SH-SY5Y (cell line): ENCODE data around the gene UNC5C.

Source experiments
- GATA2 ChIP-seq: IDR thresholded peaks from 2 replicates; pipeline ENCODE4 v1.6.1; 2011; ENCODE audit warnings: mild to moderate bottlenecking, low read depth, low read length
- GATA3 ChIP-seq: IDR thresholded peaks from 2 replicates; pipeline ENCODE4 v1.6.1; 2011; ENCODE audit warnings: low read depth, mild to moderate bottlenecking, low read length, moderate library complexity

DNA sequence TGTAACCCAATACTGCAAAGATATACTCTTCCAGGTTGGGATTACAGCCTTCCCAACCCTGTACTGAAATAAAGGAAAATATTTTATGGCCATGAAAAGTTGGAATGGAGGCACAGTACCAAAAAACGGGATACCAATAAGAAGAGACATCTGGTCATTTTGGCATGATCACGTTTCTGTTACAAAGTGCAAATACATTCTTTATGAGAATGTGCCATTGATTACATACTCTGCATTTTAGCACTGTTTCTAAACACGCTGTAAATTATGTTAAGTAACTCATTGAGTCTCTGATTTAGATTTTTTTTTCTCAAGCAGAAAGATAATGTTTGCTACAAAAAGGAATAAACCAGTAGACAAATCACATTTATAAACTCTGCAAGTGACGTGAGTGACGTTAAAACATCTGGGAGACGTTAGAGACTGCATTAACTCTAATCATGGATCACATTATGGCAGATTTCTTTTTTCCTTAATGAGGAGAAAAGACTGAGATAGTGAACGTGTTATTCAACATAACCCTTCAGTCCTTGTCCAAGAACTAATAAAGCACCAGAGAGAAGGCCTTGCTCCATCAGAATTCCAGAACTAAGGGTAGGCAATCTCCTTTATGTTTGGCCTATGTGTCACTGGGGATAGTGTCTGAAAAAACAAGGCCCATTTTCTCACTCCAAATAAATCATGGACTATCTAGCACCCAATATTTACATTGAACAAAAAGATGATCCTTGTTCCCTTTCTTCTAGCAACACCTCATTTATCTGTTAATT, 31.0 kb downstream of the UNC5C start:
- TF ChIP-seq GATA3, result no peak
- no peak for TF ChIP-seq GATA2
